Kidney epithelial cell (primary cell): Measurements from ENCODE around the gene MYH3. TPM values are rescaled to one million over a fixed set of nuclear protein-coding genes. Genes with fewer than 3 reads are reported as not detected.

Experiments used
- DNase-seq: peaks from one replicate; pipeline ENCODE4 v3.0.0-alpha.2; 2010; ENCODE audit warnings: low read depth
- H3K27me3 ChIP-seq: 2 replicates; pipeline ENCODE4 v1.6.0; 2011; ENCODE audit warnings: low read length; ENCODE audit not compliant: control insufficient read depth, insufficient read depth
- H3K36me3 ChIP-seq: 2 replicates; pipeline ENCODE4 v1.5.1; 2011; ENCODE audit warnings: low read length; ENCODE audit not compliant: control insufficient read depth, insufficient read depth
- H3K4me3 ChIP-seq: 2 replicates; pipeline ENCODE4 v1.5.1; 2011; ENCODE audit warnings: low read depth, mild to moderate bottlenecking, control low read depth, low read length
- CTCF ChIP-seq: IDR thresholded peaks from 2 replicates; pipeline ENCODE4 v1.5.1; 2011; ENCODE audit warnings: mild to moderate bottlenecking, moderate library complexity, low read length, control low read depth, inconsistent platforms; ENCODE audit not compliant: insufficient read depth, poor library complexity, severe bottlenecking
- total RNA-seq: library from RNA; depleted of rRNA; stranded (reverse); fragments of >200 nt; gene quantifications from 2 replicates; pipeline ENCODE4 v1.2.3, GENCODE V29; 2015

The MYH3 gene
- total RNA-seq, 1 donor from 2014 or later, result 0.33 TPM

- TF ChIP-seq CTCF, result no peak
- H3K4me3 ChIP-seq, result no peak overlapping the region
- no peaks in the 10 kb centered on the region for H3K27me3 ChIP-seq
- no peaks in the 10 kb centered on the region for H3K36me3 ChIP-seq
- DNase-seq, result no peak
Observed at GRCh38 chr17:10631701-10632100, 25.4 kb downstream of the MYH3 start.

GRCh38 chr17:10631048-10631700, 25.9 kb downstream of the MYH3 start:
- peak; percentile 86 for TF ChIP-seq CTCF
- Histone ChIP-seq H3K36me3 (no peaks in the 10 kb centered on the region), H3K4me3 (no peak overlapping the region), H3K27me3 (no peaks in the 10 kb centered on the region)
- no peak for DNase-seq

- Histone ChIP-seq H3K36me3 (no peaks in the 10 kb centered on the region), H3K27me3 (no peaks in the 10 kb centered on the region), H3K4me3 (no peak overlapping the region)
- TF ChIP-seq CTCF, result no peak
- DNase-seq, result no peak
Observed at GRCh38 chr17:10629706-10630105, 27.4 kb downstream of the MYH3 start.

GRCh38 chr17:10628756-10629155, 28.4 kb downstream of the MYH3 start:
- TF ChIP-seq CTCF, result no peak
- no peak overlapping the region for H3K4me3 ChIP-seq
- no peaks in the 10 kb centered on the region for H3K36me3 ChIP-seq
- DNase-seq, result no peak
- H3K27me3 ChIP-seq, result no peaks in the 10 kb centered on the region

GRCh38 chr17:10626390-10626789, 30.7 kb downstream of the MYH3 start:
- H3K36me3 ChIP-seq, result no peaks in the 10 kb centered on the region
- H3K4me3 ChIP-seq, result no peak overlapping the region
- DNase-seq, result no peak
- no peaks in the 10 kb centered on the region for H3K27me3 ChIP-seq
- no peak for TF ChIP-seq CTCF

GRCh38 chr17:10624969-10625368, 32.1 kb downstream of the MYH3 start:
- no peak for TF ChIP-seq CTCF
- Histone ChIP-seq H3K4me3 (no peak overlapping the region), H3K36me3 (no peaks in the 10 kb centered on the region), H3K27me3 (no peaks in the 10 kb centered on the region)
- DNase-seq, result no peak
